Camera-type eye (tissue), 1 donor: ENCODE results near the gene SIX4. TPM values are rescaled to one million over a fixed set of nuclear protein-coding genes. Genes with fewer than 3 reads are reported as not detected.

Source experiments
- total RNA-seq: library from RNA; depleted of rRNA; stranded (reverse); fragments of >200 nt; gene quantifications from one replicate; pipeline ENCODE4 v1.2.3, GENCODE V29; 2014

The SIX4 gene
- total RNA-seq = 9.4 TPM

GRCh38 chr14:60723907-60724618 is at the start of gene SIX4:
SIX4 (minus strand) TSS chr14:60724351; CDS start chr14:60724074, 277 bp downstream.

GRCh38 chr14:60734465-60735242 is 10.5 kb upstream of the SIX4 start, which contains the start of gene MNAT1:
MNAT1 (plus strand) TSS chr14:60734761; CDS start chr14:60734863, 102 bp downstream.

Other genes with a start within 250 kb of the SIX4 start
- gene C14orf39, start 238.3 kb downstream of the SIX4 start, total RNA-seq = 8.5 TPM
- gene SIX6, start 215.2 kb downstream of the SIX4 start, total RNA-seq = 44.8 TPM
- gene SIX1, start 74.9 kb downstream of the SIX4 start, total RNA-seq = 11.8 TPM
- 90.1 TPM for gene MNAT1, start 10.4 kb upstream of the SIX4 start, total RNA-seq